ENCODE measurements around the gene LYPD6B.

GRCh38 chr2:149094217-149095015 is 55.9 kb downstream of the LYPD6B start:
- no peak for TF ChIP-seq CTCF (conservative IDR thresholded peaks at IDR 0.05; ENCODE audit: low read length)
- TF ChIP-seq EZH2phosphoT487 (IDR thresholded peaks at IDR 0.05; ENCODE audit: borderline replicate concordance) = no peak

Data from Loucy (cell line).